GDM1 (cell line): ENCODE results near the gene RIOX2.
"Not testable (repeated sequence)": the region's sequence is repeated elsewhere in the genome, so short reads cannot be mapped to it uniquely, and the experiment has no call there.

Experiments
- DNase-seq: peaks from one replicate; lab custom pipeline; 2025; lab: John Stamatoyannopoulos, UW

Gene RIOX2

GRCh38 chr3:97971679-97972567 is at the start of gene RIOX2:
Gene RIOX2 (minus strand): TSS chr3:97972431. CDS start chr3:97967593, 4,838 bp downstream.
- DNase-seq: peak; percentile 75

DNA sequence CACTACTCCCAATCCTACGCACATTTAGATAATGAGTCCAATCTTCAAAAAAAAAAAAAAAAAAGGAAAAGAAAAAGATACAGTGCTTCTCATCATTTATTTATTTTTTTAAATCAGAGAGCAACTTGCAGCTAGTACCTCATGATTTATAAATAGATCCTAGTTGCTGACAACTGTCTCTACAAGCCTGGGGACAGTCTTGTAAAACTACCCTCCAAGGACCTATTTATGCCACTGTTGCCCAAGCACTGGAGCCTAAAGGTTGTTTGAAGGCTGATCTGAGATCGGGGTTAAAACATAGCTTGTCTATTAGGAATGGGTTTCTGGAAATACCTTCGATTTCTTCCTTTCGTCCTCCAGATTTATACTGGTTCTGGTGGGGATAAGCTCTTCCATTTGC is 48.2 kb upstream of the RIOX2 start:
- DNase-seq: no peak

DNA sequence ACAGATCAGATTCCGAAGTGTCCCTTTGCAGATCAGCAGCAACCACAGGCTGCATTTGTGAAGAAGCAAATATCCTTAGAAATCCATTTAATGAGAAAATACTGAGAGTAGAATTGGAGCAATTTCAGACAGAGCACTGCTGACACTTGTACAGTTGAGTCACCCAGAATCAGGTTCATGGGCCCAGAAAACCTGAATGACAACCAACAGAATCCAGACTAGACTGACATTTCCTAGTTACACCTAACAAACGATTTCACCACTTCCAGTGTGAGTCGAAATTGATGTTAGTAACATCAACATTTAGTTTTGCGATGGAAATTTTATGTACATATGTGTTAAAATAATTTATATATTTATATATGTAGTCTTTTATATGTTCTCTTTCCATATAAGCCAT is 46.1 kb upstream of the RIOX2 start:
- no peak for DNase-seq

DNA sequence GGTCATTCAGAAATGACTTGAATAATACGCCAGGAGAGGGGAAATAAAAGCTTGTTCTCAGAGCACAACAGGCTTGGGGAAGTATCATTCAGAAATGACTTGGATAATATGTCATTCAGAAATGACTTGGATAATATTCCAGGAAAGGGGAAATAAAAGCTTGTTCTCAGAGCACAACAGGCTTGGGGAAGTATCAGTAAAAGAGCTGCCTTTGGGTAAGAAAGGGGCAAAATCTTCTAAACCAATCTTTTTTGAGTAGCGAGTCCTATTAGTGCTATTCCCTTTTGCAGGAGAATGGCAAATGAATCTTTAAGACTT is 42.0 kb upstream of the RIOX2 start:
- no peak for DNase-seq

DNA sequence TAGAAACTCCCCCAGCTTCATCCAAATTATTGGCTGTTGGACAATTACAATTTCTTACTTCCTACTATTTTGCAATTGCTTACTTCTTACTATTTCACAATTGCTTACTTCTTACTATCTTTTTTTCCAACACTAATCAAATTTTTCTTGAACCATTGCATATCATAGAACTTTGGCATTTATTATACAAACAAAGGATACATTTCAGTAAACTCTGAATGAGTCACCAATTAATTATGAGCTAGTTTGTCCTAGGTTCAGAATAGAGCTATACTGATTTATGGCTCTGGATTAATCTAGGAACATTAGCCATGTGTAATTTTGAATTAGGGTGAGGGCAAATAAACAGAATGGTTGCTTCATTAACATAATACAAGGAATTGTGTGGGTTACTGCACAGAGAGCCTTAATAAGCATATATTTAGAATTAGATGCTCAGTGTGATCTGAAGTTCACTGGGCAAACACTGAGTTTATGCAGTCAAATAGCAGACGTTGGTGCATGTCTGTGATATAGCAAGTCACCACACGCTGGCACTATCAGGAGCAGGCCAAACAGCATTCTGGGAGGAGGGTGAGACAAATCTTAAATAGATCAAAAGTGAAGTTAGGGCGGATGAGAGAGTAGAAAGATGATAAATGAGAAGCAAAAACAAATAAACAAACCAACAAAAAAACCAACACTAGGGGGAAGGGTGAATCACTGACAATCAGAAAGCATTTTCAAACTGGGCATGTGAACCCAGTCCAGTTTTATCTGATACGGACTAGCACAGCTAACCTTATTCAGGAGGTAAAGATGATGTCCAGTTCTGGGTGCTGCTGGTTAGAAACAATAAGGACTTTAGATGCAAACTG is 41.4 kb upstream of the RIOX2 start:
- no peak for DNase-seq

- DNase-seq: no peak
Measured at GRCh38 chr3:98012979-98013378, 40.7 kb upstream of the RIOX2 start.

- not testable (repeated sequence) for DNase-seq
Measured at GRCh38 chr3:98010883-98011449, 38.7 kb upstream of the RIOX2 start.

DNA sequence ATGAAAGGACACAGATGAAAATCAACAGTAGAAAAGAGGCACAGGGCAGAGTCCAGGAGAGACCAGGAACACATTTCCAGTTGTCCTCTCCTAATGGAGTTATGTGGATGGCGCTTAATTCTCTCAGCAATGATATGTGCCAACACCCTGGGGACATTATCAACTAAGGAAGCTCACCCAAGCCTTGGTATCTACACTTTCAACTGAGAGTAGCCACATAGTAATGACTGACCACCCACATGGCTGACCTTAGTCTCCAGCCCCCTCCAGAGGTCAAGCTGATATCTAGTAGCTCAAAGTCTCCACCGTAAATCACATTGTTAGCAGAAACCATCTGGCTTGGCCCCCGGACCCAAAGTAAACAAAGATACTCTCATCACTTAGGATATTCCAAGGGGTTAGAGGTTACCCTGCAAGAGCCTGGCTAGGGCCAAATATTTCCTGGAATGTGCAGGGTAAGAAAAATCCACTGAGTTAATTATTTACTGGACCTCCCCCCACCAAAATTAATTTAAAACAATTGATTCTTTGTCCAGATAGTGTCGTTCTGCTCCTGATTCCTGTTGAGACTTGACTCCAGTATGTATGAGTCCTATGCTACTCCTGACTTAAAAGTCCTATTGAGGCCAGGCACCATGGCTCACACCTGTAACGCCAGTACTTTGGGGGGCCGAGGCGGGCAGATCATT is 38.1 kb upstream of the RIOX2 start:
- DNase-seq: no peak

DNA sequence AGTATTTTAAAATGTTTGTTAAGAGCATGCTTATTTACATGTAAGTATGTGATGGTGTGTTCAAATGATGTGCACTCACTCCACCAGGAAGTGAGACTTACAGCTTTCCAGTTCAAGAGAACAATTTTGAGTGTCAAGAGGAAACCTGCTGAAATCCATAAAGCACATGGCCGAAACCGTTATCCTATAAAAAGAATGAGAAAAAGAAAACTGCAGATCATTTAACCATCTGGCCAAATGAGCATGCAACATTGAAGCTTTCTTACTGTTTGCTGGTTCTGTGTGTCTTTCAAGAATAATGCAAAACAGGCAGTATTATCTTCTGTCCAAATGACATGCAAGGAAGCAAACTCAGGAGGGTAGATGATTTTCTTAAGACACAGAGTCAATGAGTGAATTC is 36.6 kb upstream of the RIOX2 start:
- DNase-seq: no peak

DNA sequence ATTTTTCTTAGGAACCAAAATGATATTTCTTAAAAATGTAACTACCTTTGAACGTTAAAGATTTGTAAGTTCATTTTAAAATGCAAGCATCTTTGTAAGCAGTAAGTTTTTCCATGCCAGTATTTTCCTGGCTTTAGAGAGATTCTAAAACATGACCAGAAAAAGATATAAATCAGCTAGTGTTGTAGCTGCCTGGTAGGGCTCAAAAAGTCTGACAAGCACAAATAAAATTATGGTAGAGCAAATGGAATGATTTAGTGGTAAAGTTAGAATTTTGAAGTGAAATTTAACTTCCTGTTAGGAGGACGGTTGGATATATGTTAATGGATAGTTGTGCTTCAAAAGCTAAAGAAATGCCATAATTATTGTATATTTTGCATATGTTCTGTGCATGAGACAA is 33.2 kb upstream of the RIOX2 start:
- no peak for DNase-seq

DNA sequence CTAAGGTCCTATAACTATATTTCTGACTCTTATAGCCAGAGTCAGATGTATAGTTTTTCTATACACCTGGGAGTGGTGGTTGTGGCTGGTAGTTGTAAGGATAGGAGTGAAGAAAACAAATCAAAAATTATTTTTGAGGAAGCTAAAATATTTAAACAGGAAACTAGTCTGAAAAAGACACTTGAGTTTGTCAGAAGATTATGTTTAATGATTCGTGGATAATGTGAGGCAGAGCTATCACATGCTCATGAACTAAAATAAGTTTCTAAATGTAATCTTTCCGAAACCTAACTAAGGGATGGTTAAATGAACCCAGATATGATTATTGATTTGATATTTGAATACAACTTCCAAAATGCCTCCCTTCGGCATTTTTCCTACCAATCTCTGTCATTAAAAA is 32.5 kb upstream of the RIOX2 start:
- no peak for DNase-seq

- peak; percentile 25 for DNase-seq
Measured at GRCh38 chr3:98003306-98003969, 31.2 kb upstream of the RIOX2 start.

- no peak for DNase-seq
Measured at GRCh38 chr3:98002717-98003116, 30.5 kb upstream of the RIOX2 start.

DNA sequence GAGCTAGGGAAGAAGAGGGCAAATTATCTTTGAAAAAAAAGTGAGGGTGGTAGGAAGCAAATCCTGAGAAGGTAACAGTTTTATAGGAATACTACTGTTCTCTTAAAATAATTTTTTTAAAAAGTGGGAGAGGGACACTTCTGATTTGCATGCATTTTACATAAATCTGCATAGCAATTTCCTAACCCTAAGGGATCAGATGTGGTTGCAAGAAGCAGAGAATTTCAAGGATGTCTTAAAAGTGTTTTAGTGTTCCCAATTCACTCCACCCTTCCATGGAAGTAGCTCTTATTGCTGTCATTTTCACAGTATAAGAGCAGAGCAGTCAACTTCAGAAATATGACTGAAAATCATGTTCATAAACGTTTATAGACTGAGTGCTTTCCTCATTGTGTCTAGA is 27.8 kb upstream of the RIOX2 start:
- DNase-seq: no peak

- DNase-seq: no peak
Measured at GRCh38 chr3:97999103-97999502, 26.9 kb upstream of the RIOX2 start.

- DNase-seq: no peak
Measured at GRCh38 chr3:97996988-97997387, 24.8 kb upstream of the RIOX2 start.

DNA sequence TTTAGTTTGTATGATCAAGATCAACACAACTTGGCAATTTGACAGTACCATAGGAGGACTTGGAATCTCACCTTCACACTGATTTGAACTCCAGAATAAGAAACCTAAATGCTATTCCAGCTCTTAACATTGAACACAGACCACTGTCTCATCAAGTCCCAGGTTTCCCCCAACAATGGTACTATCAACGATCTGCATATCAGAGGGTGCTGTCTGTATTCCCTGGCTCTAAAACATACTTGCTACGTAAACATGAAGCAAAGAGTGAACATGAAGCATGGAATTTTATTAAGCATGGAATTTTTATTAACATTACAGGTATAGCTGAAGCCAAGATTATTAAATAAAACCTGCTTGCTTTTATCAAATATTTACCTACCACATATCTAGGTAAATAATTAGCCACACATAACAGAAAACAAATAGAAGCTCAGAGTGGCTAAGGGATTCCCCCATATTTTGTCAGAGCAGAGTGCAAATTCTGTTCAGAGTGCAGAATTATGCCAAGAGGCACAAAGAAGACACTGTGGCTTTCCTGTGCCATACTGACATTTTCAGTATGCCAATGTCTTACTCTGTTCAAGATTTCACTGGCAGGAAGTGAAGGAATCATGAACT is 22.2 kb upstream of the RIOX2 start:
- no peak for DNase-seq

- no peak for DNase-seq
Measured at GRCh38 chr3:97993526-97993925, 21.3 kb upstream of the RIOX2 start.

DNA sequence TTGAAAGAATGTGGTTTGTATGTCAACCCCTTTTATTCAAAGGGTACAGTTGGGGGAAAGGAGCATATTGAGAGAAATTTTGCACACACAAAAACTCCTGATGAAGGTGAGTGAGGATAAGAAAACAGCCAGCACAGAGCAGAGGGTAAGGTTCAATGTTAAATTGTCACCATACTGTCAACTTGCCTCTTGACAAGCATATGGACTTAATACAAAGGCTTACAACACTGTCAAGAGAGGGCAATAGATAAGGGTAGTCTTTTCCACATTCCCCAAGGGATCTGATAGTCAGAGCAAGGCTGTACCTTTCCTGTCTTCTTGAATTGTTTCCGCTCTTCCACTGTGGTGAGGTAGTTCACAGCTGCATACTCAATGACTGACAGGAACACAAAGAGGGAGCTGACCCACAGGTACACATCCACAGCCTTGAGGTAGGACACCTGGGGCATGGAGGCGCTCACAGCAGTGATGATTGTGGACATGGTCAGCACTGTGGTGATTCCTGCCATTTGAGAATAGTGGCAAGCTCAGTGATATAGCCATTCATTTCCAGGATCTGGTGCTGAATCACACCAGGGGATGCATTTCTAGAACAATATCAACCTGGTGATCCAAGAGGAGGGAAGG is 20.4 kb upstream of the RIOX2 start:
- DNase-seq: no peak

DNA sequence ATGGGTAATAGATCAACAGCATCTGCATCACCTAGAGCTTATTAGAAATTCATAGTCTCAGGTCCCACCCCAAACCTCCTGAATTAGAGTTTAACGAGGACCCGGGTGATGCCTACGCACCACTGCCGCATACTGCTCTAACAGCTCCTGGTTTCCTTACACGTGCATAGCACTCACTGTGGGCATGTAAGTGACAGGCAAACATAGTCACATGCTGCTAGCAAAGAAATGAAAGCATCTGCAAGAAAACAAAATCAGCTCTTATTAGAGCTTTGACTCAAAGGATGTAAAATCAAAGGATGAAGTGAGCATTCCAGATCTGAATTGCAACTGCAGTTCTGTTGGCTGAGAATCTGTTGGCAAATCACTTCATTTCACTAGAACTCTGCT is 19.1 kb upstream of the RIOX2 start:
- no peak for DNase-seq
